Neural cell (in vitro differentiated cells): ENCODE measurements around the gene IL4I1. TPM values are rescaled to one million over a fixed set of nuclear protein-coding genes. Genes with fewer than 3 reads are reported as not detected.

Source experiments
- H2AFZ ChIP-seq: fragments of 200-600, 300-800 bp; sonication (generic), shearing (Covaris generic); 2 replicates; pipeline ENCODE4 v1.6.0; 2014; ENCODE audit warnings: low read depth, mild to moderate bottlenecking, antibody characterized with exemption, low read length, moderate library complexity
- H3F3A ChIP-seq: fragments of 200-600 bp; shearing (Covaris generic); 2 replicates; pipeline ENCODE4 v1.6.1; 2016; ENCODE audit warnings: mild to moderate bottlenecking, moderate library complexity, mixed read lengths, antibody characterized with exemption, low read length; ENCODE audit not compliant: insufficient read depth, poor library complexity, severe bottlenecking
- H3K27ac ChIP-seq: fragments of 200-600, 300-800 bp; sonication (generic), shearing (Covaris generic); 2 replicates; pipeline ENCODE4 v1.5.1; 2014; ENCODE audit warnings: mild to moderate bottlenecking, low read length, moderate library complexity
- H3K27me3 ChIP-seq: fragments of 300-800, 200-600 bp; sonication (generic), shearing (Covaris generic); 2 replicates; pipeline ENCODE4 v1.6.0; 2014; ENCODE audit warnings: mild to moderate bottlenecking, low read depth, low read length, moderate library complexity; ENCODE audit not compliant: insufficient read depth
- H3K36me3 ChIP-seq: fragments of 300-800, 200-600 bp; sonication (generic), shearing (Covaris generic); 2 replicates; pipeline ENCODE4 v1.5.1; 2014; ENCODE audit warnings: mild to moderate bottlenecking, antibody characterized with exemption, low read length, moderate library complexity; ENCODE audit not compliant: insufficient read depth
- H3K4me2 ChIP-seq: fragments of 300-800, 200-600 bp; sonication (generic), shearing (Covaris generic); 2 replicates; pipeline ENCODE4 v1.6.0; 2014; ENCODE audit warnings: mild to moderate bottlenecking, low read length
- H3K4me3 ChIP-seq: fragments of 300-800, 200-600 bp; sonication (generic), shearing (Covaris generic); 2 replicates; pipeline ENCODE4 v1.5.1; 2014; ENCODE audit warnings: mild to moderate bottlenecking, low read length, moderate library complexity
- H3K79me2 ChIP-seq: fragments of 200-600 bp; shearing (Covaris generic); replicated peaks from 2 replicates; pipeline ENCODE4 v1.6.0; 2014; ENCODE audit warnings: mild to moderate bottlenecking, low read length, moderate library complexity; ENCODE audit not compliant: insufficient read depth
- H3K9ac ChIP-seq: fragments of 300-800, 200-600 bp; sonication (generic), shearing (Covaris generic); 2 replicates; pipeline ENCODE4 v1.6.1; 2016; ENCODE audit warnings: mild to moderate bottlenecking, low read length, mixed read lengths
- H3K9me2 ChIP-seq: fragments of 200-600 bp; shearing (Covaris generic); 2 replicates; pipeline ENCODE4 v1.6.1; 2016; ENCODE audit warnings: mild to moderate bottlenecking, low read length, mixed read lengths; ENCODE audit not compliant: insufficient read depth
- H3K9me3 ChIP-seq: fragments of 200-600, 300-800 bp; sonication (generic), shearing (Covaris generic); 2 replicates; pipeline ENCODE4 v1.6.1; 2016; ENCODE audit warnings: mild to moderate bottlenecking, mixed run types, low read length, moderate library complexity, mixed read lengths
- H4K20me1 ChIP-seq: fragments of 200-600 bp; shearing (Covaris generic); 2 replicates; pipeline ENCODE4 v1.6.1; 2016; ENCODE audit warnings: mild to moderate bottlenecking, mixed run types; ENCODE audit not compliant: insufficient read depth
- CTCF ChIP-seq: fragments of 450-650 bp; IDR thresholded peaks from 2 replicates; pipeline ENCODE4 v1.5.1; 2014; ENCODE audit warnings: antibody characterized with exemption, mild to moderate bottlenecking, moderate library complexity; ENCODE audit not compliant: poor library complexity, severe bottlenecking
- EP300 ChIP-seq: fragments of 450-650 bp; conservative IDR thresholded peaks from 2 replicates; pipeline ENCODE4 v1.6.1; 2014; ENCODE audit warnings: antibody characterized with exemption, mild to moderate bottlenecking, moderate library complexity; ENCODE audit not compliant: poor library complexity, severe bottlenecking
- EZH2 ChIP-seq: fragments of 200-600, 300-800 bp; shearing (Covaris generic), sonication (generic); IDR thresholded peaks from 2 replicates; pipeline ENCODE4 v1.6.1; 2014; ENCODE audit warnings: antibody characterized with exemption, low read length, borderline replicate concordance, mild to moderate bottlenecking; ENCODE audit not compliant: insufficient read depth, poor library complexity, severe bottlenecking
- MXI1 ChIP-seq: fragments of 450-650 bp; conservative IDR thresholded peaks from 2 replicates; pipeline ENCODE4 v1.6.1; 2014; ENCODE audit warnings: antibody characterized with exemption, mild to moderate bottlenecking; ENCODE audit not compliant: poor library complexity, severe bottlenecking
- POLR2AphosphoS5 ChIP-seq: IDR thresholded peaks from 2 replicates; pipeline ENCODE4 v1.6.1; 2012
- RAD21 ChIP-seq: fragments of 450-650 bp; conservative IDR thresholded peaks from 2 replicates; pipeline ENCODE4 v1.6.1; 2014; ENCODE audit warnings: antibody characterized with exemption, mild to moderate bottlenecking, moderate library complexity
- REST ChIP-seq: IDR thresholded peaks from 2 replicates; pipeline ENCODE4 v1.6.1; 2012; ENCODE audit warnings: borderline replicate concordance
- SMC3 ChIP-seq: fragments of 450-650 bp; conservative IDR thresholded peaks from 2 replicates; pipeline ENCODE4 v1.6.1; 2014; ENCODE audit warnings: antibody characterized with exemption, mild to moderate bottlenecking, moderate library complexity; ENCODE audit not compliant: poor library complexity
- TAF1 ChIP-seq: IDR thresholded peaks from 2 replicates; pipeline ENCODE4 v1.6.1; 2012; ENCODE audit warnings: low read depth
- polyA plus RNA-seq: library from polyadenylated mRNA; depleted of rRNA; stranded (reverse); fragments of >200 nt; gene quantifications from 2 replicates; pipeline ENCODE4 v1.2.3, GENCODE V29; 2014

IL4I1 gene
- polyA plus RNA-seq, 1 donor from 2014 or later, result not detected

- Histone ChIP-seq H3K79me2 (peaks cover 18% of the 10 kb centered on the region), H3K27ac (no peak overlapping the region), H4K20me1 (peaks cover 30% of the 10 kb centered on the region), H3K4me3 (no peak overlapping the region), H3K9ac (no peak overlapping the region), H2AFZ (no peak overlapping the region), H3K9me2 (no peaks in the 10 kb centered on the region), H3F3A (no peaks in the 10 kb centered on the region), H3K36me3 (no peaks in the 10 kb centered on the region), H3K4me2 (no peak overlapping the region), H3K9me3 (no peaks in the 10 kb centered on the region), H3K27me3 (no peaks in the 10 kb centered on the region)
- TF ChIP-seq TAF1 (no peak), RAD21 (no peak), EP300 (no peak), CTCF (no peak), REST (no peak), EZH2 (no peak), MXI1 (no peak), POLR2AphosphoS5 (no peak), SMC3 (no peak)
Measured at GRCh38 chr19:49858088-49858985, 38.4 kb downstream of the IL4I1 start.

- no peaks in the 10 kb centered on the region for H3K36me3 ChIP-seq
- H3K9me2 ChIP-seq, result no peaks in the 10 kb centered on the region
- no peak overlapping the region for H3K27ac ChIP-seq
- H3K4me2 ChIP-seq, result no peak overlapping the region
- H3K9ac ChIP-seq, result no peak overlapping the region
- H3K27me3 ChIP-seq, result no peaks in the 10 kb centered on the region
- TF ChIP-seq TAF1 (no peak), CTCF (no peak), RAD21 (no peak), POLR2AphosphoS5 (no peak), REST (no peak), EZH2 (no peak), MXI1 (no peak), EP300 (no peak), SMC3 (no peak)
- no peak overlapping the region for H3K4me3 ChIP-seq
- peaks cover 35% of the 10 kb centered on the region for H4K20me1 ChIP-seq
- H3K9me3 ChIP-seq, result no peaks in the 10 kb centered on the region
- H3F3A ChIP-seq, result no peaks in the 10 kb centered on the region
- peaks cover 24% of the 10 kb centered on the region for H3K79me2 ChIP-seq
- H2AFZ ChIP-seq, result no peak overlapping the region
Measured at GRCh38 chr19:49857838-49858087, 38.9 kb downstream of the IL4I1 start.
